Kidney epithelial cell (primary cell): ENCODE measurements around the gene ARL15. TPM values are rescaled to one million over a fixed set of nuclear protein-coding genes. Genes with fewer than 3 reads are reported as not detected.

Experiments
- DNase-seq: peaks from one replicate; pipeline ENCODE4 v3.0.0-alpha.2; 2010; ENCODE audit warnings: low read depth
- H3K27me3 ChIP-seq: 2 replicates; pipeline ENCODE4 v1.6.0; 2011; ENCODE audit warnings: low read length; ENCODE audit not compliant: control insufficient read depth, insufficient read depth
- H3K36me3 ChIP-seq: 2 replicates; pipeline ENCODE4 v1.5.1; 2011; ENCODE audit warnings: low read length; ENCODE audit not compliant: control insufficient read depth, insufficient read depth
- H3K4me3 ChIP-seq: 2 replicates; pipeline ENCODE4 v1.5.1; 2011; ENCODE audit warnings: low read depth, mild to moderate bottlenecking, control low read depth, low read length
- CTCF ChIP-seq: IDR thresholded peaks from 2 replicates; pipeline ENCODE4 v1.5.1; 2011; ENCODE audit warnings: mild to moderate bottlenecking, moderate library complexity, low read length, control low read depth, inconsistent platforms; ENCODE audit not compliant: insufficient read depth, poor library complexity, severe bottlenecking
- total RNA-seq: library from RNA; depleted of rRNA; stranded (reverse); fragments of >200 nt; gene quantifications from 2 replicates; pipeline ENCODE4 v1.2.3, GENCODE V29; 2015

Gene ARL15
- total RNA-seq, 1 donor from 2014 or later = 9.7 TPM

GRCh38 chr5:54206580-54207229, 103.7 kb downstream of the ARL15 start:
- Histone ChIP-seq H3K36me3 (no peaks in the 10 kb centered on the region), H3K4me3 (no peak overlapping the region), H3K27me3 (no peaks in the 10 kb centered on the region)
- TF ChIP-seq CTCF = no peak
- DNase-seq = no peak

DNA sequence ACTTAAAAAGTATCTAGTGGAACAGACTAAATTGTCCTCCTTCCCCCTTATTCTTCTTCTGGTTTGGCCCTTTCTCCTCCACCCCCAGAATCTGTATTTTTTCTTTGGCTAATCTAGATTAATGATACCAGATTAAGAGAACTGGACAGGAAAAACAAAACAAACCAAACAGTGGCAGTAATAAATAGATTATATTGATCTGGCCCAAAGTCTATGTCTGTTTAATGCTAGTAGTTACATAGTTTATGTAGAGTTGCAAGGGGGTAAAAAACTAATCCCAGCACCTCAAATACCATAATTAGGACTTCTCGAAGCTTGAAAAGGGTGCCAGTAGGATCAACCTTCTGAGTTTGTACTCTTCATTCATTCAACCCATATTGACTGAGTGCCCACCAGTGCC, 104.5 kb downstream of the ARL15 start:
- H3K27me3 ChIP-seq = no peaks in the 10 kb centered on the region
- DNase-seq = no peak

DNA sequence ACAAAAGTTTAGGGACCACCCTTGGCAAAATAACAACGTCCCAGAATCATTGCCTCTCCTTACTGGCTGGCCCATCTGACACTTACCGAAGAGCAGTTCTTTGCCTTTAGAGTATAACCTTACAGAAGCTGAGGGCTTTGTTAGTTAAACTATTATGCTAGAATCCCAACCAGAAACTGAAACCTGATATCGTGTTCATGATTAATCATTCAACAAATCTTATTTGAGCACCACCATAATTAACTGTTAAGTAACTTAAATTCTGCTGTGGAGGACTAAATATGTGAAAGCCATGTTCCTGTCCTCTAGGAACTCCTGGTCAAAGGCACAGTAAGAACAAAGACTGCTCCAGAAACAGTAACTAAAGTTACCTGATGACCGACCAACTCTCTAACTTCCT, 104.9 kb downstream of the ARL15 start:
- Histone ChIP-seq H3K4me3 (no peak overlapping the region), H3K27me3 (no peaks in the 10 kb centered on the region), H3K36me3 (no peaks in the 10 kb centered on the region)
- no peak for TF ChIP-seq CTCF
- no peak for DNase-seq

More for the DNA sequence above, 104.5 kb downstream of the ARL15 start:
- TF ChIP-seq CTCF = no peak
- H3K4me3 ChIP-seq = no peak overlapping the region
- H3K36me3 ChIP-seq = no peaks in the 10 kb centered on the region

GRCh38 chr5:54197018-54197417, 113.4 kb downstream of the ARL15 start:
- H3K4me3 ChIP-seq = no peak overlapping the region
- no peak for TF ChIP-seq CTCF
- H3K36me3 ChIP-seq = no peaks in the 10 kb centered on the region
- no peak for DNase-seq
- H3K27me3 ChIP-seq = no peaks in the 10 kb centered on the region

- DNase-seq = no peak
- TF ChIP-seq CTCF = no peak
- Histone ChIP-seq H3K4me3 (no peak overlapping the region), H3K27me3 (no peaks in the 10 kb centered on the region), H3K36me3 (no peaks in the 10 kb centered on the region)
These were observed 114.7 kb downstream of the ARL15 start for GRCh38 chr5:54195701-54196100.

GRCh38 chr5:54194318-54194717, 116.1 kb downstream of the ARL15 start:
- Histone ChIP-seq H3K36me3 (no peaks in the 10 kb centered on the region), H3K27me3 (no peaks in the 10 kb centered on the region), H3K4me3 (no peak overlapping the region)
- no peak for DNase-seq
- no peak for TF ChIP-seq CTCF
